Cardiac muscle cell (in vitro differentiated cells and primary cell): ENCODE results near the gene GDNF. TPM values are rescaled to one million over a fixed set of nuclear protein-coding genes. Genes with fewer than 3 reads are reported as not detected.
A peak's percentile ranks its signal among the peaks of the same experiment; 100 is the strongest.

Source experiments
- DNase-seq, 2 donors: peaks; one replicate each; pipeline versions ENCODE4 v3.0.0 to v3.0.0-alpha.2; 2010 to 2017; ENCODE audit warnings: low read depth in 1 of 2, low spot score in 1 of 2
- H3K27ac ChIP-seq: fragments of 200-600 bp; sonication (generic); 2 replicates; pipeline ENCODE4 v1.5.1; 2016
- H3K27me3 ChIP-seq: fragments of 200-600 bp; sonication (generic); 2 replicates; pipeline ENCODE4 v1.6.0; 2016; ENCODE audit warnings: control low read depth
- H3K36me3 ChIP-seq: fragments of 200-600 bp; sonication (generic); 2 replicates; pipeline ENCODE4 v1.5.1; 2016; ENCODE audit warnings: control low read depth
- H3K4me1 ChIP-seq: fragments of 200-600 bp; sonication (generic); 2 replicates; pipeline ENCODE4 v1.8.1; 2017; ENCODE audit warnings: low read depth, mild to moderate bottlenecking, mixed run types
- H3K4me3 ChIP-seq: fragments of 200-600 bp; sonication (generic); 2 replicates; pipeline ENCODE4 v1.5.1; 2016; ENCODE audit warnings: mild to moderate bottlenecking
- H3K9me3 ChIP-seq: fragments of 200-600 bp; sonication (generic); 2 replicates; pipeline ENCODE4 v1.5.1; 2017; ENCODE audit warnings: low read depth, mild to moderate bottlenecking, control low read depth
- CTCF ChIP-seq: IDR thresholded peaks from 2 replicates; pipeline ENCODE4 v1.5.1; 2012; ENCODE audit warnings: low read depth, mild to moderate bottlenecking, low read length
- polyA plus RNA-seq: library from polyadenylated mRNA; unstranded; fragments of >200 nt; fragmentation: Nextera tagmentation; extraction: Ambion mirVana; gene quantifications from 2 replicates; pipeline ENCODE4 v1.2.1, GENCODE V29; 2016
- total RNA-seq: library from RNA; depleted of rRNA; stranded (reverse); fragments of >200 nt; gene quantifications from 2 replicates; pipeline ENCODE4 v1.2.3, GENCODE V29; 2016

Gene GDNF
- total and polyA plus RNA-seq, 2 experiments from 2014 or later, result not detected

DNA sequence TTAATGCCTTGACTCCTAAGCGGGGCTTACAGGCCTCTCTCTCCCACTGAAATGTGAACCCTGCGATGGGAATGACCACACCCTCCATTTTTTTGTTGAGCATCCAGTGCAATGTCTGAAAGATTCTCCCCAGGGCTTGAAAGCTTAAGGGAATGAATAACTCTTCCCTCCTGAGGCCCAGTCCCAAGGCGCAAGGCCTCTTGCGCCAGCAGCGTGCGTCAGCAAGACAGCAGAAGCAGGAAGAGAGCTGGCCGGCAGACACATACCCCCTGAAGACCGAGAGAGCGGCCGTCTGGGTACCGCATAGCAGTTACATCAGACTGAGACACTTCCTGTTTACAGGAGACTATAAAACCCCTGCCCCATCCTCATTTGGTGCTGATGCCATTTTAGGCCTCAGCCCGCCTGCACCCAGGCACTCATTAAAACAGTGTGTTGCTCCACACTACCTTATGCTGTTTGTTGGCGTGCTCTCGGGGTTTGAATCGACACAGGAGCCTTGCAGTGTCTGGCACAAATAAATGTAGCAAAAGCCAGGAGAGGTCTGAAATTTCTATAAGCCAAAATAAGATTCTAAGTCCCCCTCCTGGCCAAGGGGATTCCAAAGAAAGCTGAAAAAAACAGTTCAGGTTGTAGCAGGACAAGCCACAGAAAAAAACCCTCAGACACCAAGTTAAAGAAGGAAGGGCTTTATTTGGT lies 62.3 kb downstream of the GDNF start:
- Histone ChIP-seq H3K36me3 (no peaks in the 10 kb centered on the region), H3K27me3 (no peaks in the 10 kb centered on the region), H3K27ac (no peak overlapping the region), H3K9me3 (no peaks in the 10 kb centered on the region), H3K4me1 (no peaks in the 10 kb centered on the region), H3K4me3 (no peak overlapping the region)
- peak in 1 of 2 donors; percentile 48 for DNase-seq
- TF ChIP-seq CTCF, result no peak

DNA sequence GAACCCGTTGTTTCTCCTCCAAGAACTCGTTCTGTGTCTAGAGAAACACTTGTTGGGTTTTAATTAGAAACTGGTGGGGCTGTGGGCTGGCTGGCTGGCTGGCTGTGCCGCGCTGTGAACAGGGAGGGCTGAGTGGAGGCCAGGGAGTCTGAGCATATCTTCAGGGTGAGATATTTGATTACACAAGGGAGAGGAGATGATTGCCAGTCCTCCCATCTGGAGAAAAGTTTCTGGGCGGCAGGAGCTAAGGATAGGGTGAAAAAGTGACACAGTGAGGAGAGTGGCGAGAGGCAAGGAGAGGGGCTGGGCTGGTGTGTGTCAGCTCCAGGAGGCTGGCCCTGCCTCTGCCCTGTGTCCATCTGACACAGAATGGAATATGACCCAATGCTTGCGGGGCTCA lies 63.0 kb downstream of the GDNF start:
- no peak for TF ChIP-seq CTCF
- H3K9me3 ChIP-seq, result no peaks in the 10 kb centered on the region
- H3K4me3 ChIP-seq, result no peak overlapping the region
- DNase-seq, result peak in 1 of 2 donors; percentile 69
- H3K27ac ChIP-seq, result no peak overlapping the region
- H3K27me3 ChIP-seq, result no peaks in the 10 kb centered on the region
- H3K36me3 ChIP-seq, result no peaks in the 10 kb centered on the region
- no peaks in the 10 kb centered on the region for H3K4me1 ChIP-seq

- Histone ChIP-seq H3K4me1 (no peaks in the 10 kb centered on the region), H3K27me3 (no peaks in the 10 kb centered on the region)
- peak; percentile 56 for TF ChIP-seq CTCF
These were observed 64.8 kb downstream of the GDNF start for GRCh38 chr5:37774912-37775483.

GRCh38 chr5:37773809-37774208 lies 66.0 kb downstream of the GDNF start:
- Histone ChIP-seq H3K4me3 (no peak overlapping the region), H3K4me1 (no peaks in the 10 kb centered on the region), H3K36me3 (no peaks in the 10 kb centered on the region), H3K27me3 (no peaks in the 10 kb centered on the region), H3K9me3 (no peaks in the 10 kb centered on the region), H3K27ac (no peak overlapping the region)
- DNase-seq, result no peak
- TF ChIP-seq CTCF, result no peak

More at GRCh38 chr5:37774912-37775483, 64.8 kb downstream of the GDNF start:
- H3K36me3 ChIP-seq, result no peaks in the 10 kb centered on the region
- H3K9me3 ChIP-seq, result no peaks in the 10 kb centered on the region
- no peak overlapping the region for H3K27ac ChIP-seq
- DNase-seq, result peak in 1 of 2 donors; percentile 11
- no peak overlapping the region for H3K4me3 ChIP-seq

DNA sequence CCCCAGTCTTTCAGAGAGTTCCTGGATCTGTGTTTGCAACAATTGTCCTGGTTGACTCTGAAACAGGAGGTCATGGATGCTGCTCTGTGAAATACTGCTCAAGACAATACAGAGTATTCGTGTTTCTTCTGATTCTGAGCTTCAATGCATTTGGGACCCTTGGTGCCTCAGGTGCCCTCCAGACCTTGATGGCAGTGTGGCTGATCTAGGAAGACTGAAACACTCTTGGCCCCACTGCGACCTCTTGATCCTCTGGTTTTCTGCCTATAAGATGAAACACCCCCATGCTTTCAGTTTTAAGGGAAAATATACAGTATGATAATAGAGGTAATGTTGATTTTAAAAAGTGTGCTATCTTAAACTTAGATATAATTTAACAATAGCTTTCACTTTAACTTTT lies 67.6 kb downstream of the GDNF start:
- no peak for DNase-seq
- Histone ChIP-seq H3K27ac (no peak overlapping the region), H3K4me3 (no peak overlapping the region), H3K27me3 (no peaks in the 10 kb centered on the region), H3K36me3 (no peaks in the 10 kb centered on the region), H3K4me1 (no peaks in the 10 kb centered on the region), H3K9me3 (no peaks in the 10 kb centered on the region)
- TF ChIP-seq CTCF, result no peak
